Chondrocyte (in vitro differentiated cells): Measurements from ENCODE around the gene HOXC6. TPM values are rescaled to one million over a fixed set of nuclear protein-coding genes. Genes with fewer than 3 reads are reported as not detected.

ENCODE experiments used
- DNase-seq: peaks from one replicate; pipeline ENCODE4 v3.0.0; 2021; ENCODE audit warnings: mixed read lengths, low spot score
- H3K27ac Mint-ChIP-seq: one replicate; pipeline ENCODE4 v1.8.0; 2021; ENCODE audit warnings: mild to moderate bottlenecking, moderate library complexity, mixed read lengths; ENCODE audit not compliant: unreplicated experiment
- H3K27me3 Mint-ChIP-seq: 2 replicates; pipeline ENCODE4 v1.8.0; 2021; ENCODE audit warnings: low read depth, mixed read lengths
- H3K36me3 Mint-ChIP-seq: 2 replicates; pipeline ENCODE4 v1.8.0; 2021; ENCODE audit warnings: low read depth, mixed read lengths
- H3K4me1 Mint-ChIP-seq: 2 replicates; pipeline ENCODE4 v1.8.0; 2021; ENCODE audit warnings: low read depth, mild to moderate bottlenecking, mixed read lengths
- H3K4me3 Mint-ChIP-seq: one replicate; pipeline ENCODE4 v1.8.0; 2021; ENCODE audit warnings: mild to moderate bottlenecking, moderate library complexity, mixed read lengths; ENCODE audit not compliant: unreplicated experiment
- H3K9me3 Mint-ChIP-seq: 2 replicates; pipeline ENCODE4 v1.8.0; 2021; ENCODE audit warnings: low read depth, mixed read lengths
- total RNA-seq: library from RNA; stranded (reverse); gene quantifications from 3 replicates; pipeline ENCODE4 v1.2.1, GENCODE V29; 2021
- TF ChIP-seq, protein P1 (sequence below): fragments of 200-600 bp; sonication (generic); IDR thresholded peaks from 2 replicates; pipeline ENCODE4 v1.5.0; 2021; ENCODE audit warnings: antibody characterized with exemption, mild to moderate bottlenecking, moderate library complexity

HOXC6 gene
- total RNA-seq, 1 donor from 2014 or later = not detected

DNA sequence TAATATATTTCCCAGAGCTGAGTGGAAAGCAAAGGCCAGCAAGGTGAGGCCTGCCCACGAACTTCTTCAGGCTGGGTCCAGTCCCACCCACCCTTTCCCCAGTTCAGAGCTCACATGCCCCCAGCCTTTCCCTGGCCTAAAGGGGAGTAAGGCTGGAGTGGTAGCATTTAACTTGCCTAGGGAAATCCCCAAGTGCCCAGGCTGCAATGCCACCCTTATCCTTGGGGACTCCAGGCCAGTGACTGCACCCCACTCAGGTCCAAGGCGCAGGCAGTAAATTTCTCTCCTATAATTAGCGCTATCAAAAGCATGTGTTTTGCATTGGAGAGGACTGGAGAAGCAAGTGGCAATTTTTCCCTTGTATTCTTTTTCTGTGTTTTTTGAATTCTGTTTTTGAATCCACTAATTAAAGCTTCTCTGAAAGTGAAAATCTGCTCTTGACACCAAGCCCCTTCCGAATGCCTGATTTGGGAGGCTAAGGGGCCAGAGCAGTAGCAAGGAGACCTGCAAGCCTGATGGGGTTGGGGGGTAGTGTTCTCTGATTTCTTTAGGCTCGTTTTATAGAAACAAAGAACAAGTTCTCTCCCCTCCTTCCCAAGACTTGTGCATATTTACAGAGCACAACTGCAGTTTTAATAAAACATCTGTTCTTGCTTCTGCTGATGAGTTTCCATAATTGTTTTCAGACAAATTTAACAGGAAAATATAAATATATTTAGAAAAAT, 3.5 kb upstream of the HOXC6 start:
- no peak overlapping the region for H3K27ac Mint-ChIP-seq
- peaks cover 88% of the 10 kb centered on the region for H3K27me3 Mint-ChIP-seq
- H3K4me3 Mint-ChIP-seq = no peak overlapping the region
- H3K9me3 Mint-ChIP-seq = no peaks in the 10 kb centered on the region
- H3K36me3 Mint-ChIP-seq = peaks cover 3% of the 10 kb centered on the region
- TF ChIP-seq, protein P1, sequence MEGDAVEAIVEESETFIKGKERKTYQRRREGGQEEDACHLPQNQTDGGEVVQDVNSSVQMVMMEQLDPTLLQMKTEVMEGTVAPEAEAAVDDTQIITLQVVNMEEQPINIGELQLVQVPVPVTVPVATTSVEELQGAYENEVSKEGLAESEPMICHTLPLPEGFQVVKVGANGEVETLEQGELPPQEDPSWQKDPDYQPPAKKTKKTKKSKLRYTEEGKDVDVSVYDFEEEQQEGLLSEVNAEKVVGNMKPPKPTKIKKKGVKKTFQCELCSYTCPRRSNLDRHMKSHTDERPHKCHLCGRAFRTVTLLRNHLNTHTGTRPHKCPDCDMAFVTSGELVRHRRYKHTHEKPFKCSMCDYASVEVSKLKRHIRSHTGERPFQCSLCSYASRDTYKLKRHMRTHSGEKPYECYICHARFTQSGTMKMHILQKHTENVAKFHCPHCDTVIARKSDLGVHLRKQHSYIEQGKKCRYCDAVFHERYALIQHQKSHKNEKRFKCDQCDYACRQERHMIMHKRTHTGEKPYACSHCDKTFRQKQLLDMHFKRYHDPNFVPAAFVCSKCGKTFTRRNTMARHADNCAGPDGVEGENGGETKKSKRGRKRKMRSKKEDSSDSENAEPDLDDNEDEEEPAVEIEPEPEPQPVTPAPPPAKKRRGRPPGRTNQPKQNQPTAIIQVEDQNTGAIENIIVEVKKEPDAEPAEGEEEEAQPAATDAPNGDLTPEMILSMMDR = no peak
- no peak for DNase-seq
- peaks cover 6% of the 10 kb centered on the region for H3K4me1 Mint-ChIP-seq

DNA sequence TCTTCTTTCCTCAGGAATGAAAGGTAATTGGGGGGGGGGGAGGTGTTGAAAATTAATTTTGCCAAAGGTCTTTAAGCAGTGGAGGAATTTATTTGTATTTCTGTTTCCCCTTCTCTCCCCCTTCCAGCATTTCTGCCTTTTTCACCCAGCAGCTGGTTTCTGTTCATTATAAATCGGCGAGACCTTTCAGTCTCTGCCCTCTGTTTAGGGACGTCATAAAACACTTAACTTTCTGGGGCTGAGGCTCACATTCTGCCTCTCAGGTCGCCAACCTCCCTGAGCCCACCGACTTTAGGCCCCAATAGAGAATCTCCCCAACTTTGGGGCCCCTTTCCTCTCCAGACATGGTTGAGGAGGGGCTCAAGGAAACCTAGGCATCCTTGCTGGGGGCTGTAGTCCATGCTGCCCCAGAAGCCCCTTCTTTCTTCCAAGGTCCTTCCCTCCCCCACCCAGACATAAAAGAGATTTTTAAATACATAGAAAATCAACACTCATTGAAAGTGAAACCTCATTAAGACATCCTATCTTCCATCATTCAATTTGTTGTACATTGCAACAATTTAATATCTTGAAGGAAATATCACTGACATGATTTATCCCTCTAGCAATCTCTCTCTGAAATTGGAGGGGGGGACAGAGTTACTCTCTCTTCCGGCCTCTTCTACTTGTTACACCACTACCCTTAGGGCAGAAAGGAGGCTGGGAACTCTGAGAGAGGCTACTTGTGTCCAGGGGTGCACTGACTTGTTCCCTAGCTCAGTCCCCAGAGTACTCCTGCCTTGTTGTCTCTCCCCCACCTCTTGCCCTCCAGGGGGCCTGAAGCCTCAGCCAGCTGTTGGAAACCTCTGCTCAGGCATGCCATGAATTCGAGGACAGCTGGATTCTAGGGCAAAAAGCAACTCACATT, 2.5 kb upstream of the HOXC6 start:
- Mint-ChIP-seq H3K27ac (no peak overlapping the region), H3K4me3 (no peak overlapping the region)

DNA sequence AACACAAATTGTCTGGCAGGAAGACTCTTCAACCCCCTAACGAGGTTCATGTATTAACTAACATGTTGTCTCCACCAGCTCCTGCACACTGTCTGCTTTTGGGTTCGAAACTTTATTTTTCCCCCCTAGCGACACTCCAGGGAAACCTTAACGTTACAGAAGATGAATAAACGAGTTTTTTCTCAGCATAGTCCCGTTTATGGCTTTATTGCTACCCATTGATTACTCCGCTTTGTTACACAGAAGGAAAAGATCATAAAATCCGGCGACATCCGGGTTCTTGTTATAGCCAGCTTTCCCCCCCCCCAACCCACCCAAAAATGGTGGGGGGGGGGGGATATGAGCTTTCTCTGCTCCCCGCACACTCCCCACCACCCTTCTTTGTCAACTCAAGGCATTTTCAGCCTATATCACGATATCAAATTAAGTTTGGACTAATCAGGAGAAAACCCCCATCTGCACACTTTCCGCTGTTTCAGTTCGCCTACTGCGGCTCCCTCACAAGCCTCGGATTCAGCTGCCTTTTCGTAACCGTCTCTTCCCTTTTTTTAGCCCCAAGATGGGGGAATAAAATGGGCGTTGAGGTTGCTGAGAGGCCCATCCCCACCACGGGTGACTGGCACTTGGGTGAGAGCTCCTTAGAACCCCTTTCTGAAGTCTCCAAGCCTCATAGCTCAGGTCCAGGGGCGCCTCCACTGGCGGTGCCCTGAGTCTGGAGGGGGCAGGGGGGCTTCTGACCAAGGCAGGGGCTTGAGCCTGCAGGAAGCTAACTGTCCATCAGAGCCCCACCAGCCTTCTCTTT, 1.4 kb upstream of the HOXC6 start:
- Mint-ChIP-seq H3K4me3 (no peak overlapping the region), H3K36me3 (peaks cover 6% of the 10 kb centered on the region), H3K4me1 (peaks cover 14% of the 10 kb centered on the region), H3K27ac (no peak overlapping the region), H3K9me3 (no peaks in the 10 kb centered on the region), H3K27me3 (peaks cover 82% of the 10 kb centered on the region)
- TF ChIP-seq, protein P1 = no peak
- no peak for DNase-seq

More for the DNA sequence above, 2.5 kb upstream of the HOXC6 start:
- Mint-ChIP-seq H3K9me3 (no peaks in the 10 kb centered on the region), H3K4me1 (peaks cover 9% of the 10 kb centered on the region), H3K27me3 (peaks cover 85% of the 10 kb centered on the region), H3K36me3 (peaks cover 6% of the 10 kb centered on the region)
- TF ChIP-seq, protein P1 = no peak
- DNase-seq = no peak

DNA sequence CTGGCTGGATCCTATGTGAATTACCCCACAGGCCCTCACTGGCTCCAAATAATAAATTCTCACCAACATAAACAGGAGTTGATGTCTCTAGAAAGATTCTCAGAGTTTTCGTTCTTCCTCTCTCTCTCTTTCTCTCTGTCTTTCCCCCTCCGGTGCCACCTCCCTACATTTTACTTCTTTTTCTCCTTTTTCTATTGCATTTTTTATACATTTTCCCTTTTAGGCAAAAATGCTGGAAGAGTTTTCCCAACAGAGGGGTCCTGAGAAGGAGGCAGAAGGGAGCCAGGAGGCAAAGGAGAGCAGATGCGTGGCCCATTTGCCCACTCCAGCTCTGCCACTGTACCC, 826 bp upstream of the HOXC6 start:
- no peak overlapping the region for H3K27ac Mint-ChIP-seq
- H3K9me3 Mint-ChIP-seq = no peaks in the 10 kb centered on the region
- TF ChIP-seq, protein P1 = no peak
- no peak for DNase-seq
- H3K36me3 Mint-ChIP-seq = peaks cover 6% of the 10 kb centered on the region
- peaks cover 82% of the 10 kb centered on the region for H3K27me3 Mint-ChIP-seq
- H3K4me3 Mint-ChIP-seq = no peak overlapping the region
- peaks cover 14% of the 10 kb centered on the region for H3K4me1 Mint-ChIP-seq
